NCI-H748 (cell line): Measurements from ENCODE around the gene DIP2C.
"Not testable (repeated sequence)": the region's sequence is repeated elsewhere in the genome, so short reads cannot be mapped to it uniquely, and the experiment has no call there.

Experiments
- DNase-seq: peaks from one replicate; lab custom pipeline; 2025; ENCODE audit not compliant: unreplicated experiment; lab: John Stamatoyannopoulos, UW

Gene DIP2C

DNA sequence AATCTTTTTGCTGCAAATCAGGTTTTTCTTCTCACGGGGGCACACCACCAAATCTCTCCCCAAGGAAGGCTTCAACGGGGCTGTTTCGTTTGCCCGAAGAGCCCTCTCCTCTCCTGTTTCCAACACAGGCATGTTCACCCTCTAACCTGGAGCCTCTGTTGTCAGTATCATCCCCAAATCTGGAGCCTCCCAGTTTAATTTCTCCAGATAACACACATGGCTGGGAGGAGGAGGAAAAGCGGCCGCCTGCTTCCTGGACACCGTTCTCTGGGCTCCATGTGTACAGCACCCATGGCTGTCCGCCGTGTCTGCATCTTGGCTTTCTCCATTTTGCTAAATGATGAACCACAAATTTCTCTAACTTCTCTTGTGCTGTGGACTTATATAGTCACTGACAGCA is 214.5 kb downstream of the DIP2C start:
- DNase-seq = no peak

DNA sequence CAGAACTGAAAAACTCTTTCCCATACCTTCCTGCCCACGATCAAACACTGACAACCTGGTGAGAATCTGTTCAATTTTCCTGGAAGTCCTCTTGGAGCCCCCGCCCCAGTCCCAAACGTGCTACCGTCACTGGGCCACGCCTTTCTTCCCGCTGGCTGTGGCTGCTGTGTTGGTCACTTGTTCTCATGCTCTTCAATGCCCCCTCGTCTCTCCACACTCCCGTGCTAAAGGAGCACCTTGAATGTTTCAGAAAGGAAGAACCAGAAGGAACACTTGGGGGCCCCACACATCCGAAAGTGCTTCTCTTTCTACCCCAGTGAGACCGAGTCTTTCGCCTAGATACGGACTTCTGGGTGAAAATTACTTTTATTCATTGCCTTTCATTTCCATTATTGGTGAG is 215.1 kb downstream of the DIP2C start:
- no peak for DNase-seq

DNA sequence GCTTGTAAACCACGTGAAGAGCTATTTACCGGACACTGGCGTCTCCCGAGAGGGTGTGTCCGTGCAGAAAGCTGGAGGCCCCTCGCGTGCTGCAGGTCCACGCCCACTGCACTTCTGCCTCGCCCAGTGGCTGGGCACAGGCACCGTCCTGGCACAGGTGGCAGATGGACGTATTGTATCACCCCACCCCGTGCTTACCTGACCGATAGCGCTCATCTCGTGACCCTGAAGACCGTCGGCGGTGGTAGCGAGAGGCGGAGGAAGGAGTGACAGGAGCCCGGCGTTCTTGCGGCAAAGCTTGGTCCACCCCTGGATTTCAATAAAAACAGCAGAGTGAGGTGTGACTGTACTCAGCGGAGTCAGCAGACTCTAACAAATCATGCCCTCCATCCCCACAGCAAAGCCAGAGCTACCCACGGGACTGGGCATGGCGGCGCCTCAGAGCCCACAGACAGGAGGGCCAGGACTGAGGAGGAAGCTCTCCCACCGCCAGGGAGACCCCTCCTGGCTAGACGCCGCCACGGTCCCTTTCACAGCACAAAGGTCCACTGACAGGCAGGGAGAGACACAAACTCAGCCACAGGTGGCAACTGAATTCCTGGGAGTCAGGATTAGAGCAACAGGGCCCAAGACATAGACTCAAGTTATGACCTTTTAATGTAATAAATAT is 217.1 kb downstream of the DIP2C start:
- no peak for DNase-seq

DNA sequence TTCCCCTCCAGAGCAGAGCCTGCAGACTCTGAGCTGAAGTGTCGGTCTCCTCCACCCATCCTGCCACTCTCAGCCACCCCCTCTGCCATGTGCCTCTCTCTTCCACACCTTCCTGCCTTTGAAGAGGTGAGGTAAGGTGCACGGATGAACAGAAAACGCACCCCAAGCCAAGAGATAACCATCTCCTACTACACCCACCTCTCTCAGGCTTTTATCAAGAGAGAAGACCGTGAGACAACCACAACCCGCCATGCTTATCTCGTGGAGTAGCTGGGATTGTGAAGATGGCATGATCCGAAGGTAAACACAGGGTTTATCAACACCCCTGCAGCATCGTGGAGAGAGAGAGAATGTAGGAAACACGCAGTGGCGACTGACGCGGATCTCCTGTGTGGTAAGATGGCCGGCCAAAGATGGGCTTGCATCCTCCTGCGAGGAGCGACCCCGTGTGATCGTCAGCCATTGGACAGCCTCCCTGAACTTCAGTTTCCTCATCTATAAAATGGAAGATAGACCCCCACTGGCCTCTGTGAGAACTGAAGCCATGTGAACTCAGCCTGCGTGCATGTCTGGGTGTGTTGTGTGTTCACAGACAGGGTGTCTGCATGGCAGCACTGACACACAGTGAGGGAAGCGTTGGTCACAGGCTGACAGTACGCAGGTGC is 219.0 kb downstream of the DIP2C start:
- no peak for DNase-seq

DNA sequence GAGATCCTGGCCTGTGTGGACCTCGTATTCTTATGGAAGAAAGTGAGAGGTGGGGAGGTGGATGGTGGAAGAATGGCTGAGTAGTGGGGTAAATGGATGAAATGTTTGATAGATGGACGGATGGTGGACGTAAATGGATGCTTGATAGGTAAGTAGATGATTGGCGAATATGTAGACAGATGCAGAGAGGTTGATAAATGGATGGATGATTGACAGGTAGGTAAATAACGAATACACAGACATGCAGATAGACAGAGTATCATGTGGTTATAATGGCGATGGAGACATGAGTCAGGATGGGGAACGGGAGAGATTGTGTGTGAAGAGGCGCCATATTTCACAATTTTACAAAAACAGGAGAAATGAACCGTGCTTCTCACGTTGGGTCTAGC is 219.5 kb downstream of the DIP2C start:
- no peak for DNase-seq

DNA sequence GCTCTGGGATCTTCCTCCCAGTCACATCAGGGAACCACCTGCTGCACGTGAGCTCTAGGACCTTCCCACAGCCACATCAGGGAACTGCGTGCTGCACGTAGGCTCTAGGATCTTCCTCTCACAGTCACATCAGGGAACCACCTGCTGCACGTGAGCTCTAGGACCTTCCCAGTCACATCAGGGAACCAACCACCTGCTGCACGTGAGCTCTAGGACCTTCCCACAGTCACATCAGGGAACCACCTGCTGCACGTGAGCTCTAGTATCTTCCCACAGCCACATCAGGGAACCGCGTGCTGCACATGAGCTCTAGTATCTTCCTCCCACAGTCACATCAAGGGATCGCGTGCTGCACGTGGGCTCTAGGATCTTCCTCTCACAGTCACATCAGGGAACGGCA is 229.7 kb downstream of the DIP2C start:
- DNase-seq = no peak

DNA sequence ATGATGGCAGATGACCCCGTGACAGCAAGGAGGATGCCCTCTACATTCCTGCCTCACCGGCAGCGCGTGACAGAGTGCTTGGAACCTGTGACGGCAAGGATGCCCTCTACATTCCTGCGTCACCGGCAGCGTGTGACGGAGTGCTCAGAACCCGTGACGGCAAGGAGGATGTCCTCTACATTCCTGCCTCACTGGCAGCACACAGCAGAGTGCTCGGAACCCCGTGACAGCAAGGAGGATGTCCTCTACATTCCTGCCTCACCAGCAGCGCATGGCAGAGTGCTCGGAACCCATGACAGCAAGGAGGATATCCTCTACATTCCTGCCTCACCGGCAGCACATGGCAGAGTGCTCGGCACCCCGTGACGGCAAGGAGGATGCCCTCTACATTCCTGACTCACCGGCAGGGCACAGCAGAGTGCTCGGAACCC is 231.0 kb downstream of the DIP2C start:
- DNase-seq = no peak

DNA sequence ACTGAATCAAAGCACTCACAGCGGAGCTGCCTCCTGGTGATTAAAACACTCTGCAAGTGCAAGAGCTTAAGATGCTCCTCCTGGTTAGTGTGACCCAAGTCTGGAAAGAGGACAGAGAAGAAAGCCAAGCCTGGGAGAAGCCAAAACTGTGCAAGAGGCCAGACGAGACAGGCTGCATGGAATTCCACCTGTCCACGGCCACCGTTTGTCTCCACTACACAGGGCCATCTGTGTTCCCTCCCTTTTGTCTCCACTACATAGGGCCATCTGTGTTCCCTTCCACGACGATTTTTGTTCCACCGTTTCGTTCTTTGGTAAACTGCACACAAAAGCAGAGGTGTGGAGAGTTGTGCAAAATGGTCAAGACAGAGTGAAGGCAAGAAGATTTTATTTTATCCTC is 233.0 kb downstream of the DIP2C start:
- DNase-seq = no peak

DNA sequence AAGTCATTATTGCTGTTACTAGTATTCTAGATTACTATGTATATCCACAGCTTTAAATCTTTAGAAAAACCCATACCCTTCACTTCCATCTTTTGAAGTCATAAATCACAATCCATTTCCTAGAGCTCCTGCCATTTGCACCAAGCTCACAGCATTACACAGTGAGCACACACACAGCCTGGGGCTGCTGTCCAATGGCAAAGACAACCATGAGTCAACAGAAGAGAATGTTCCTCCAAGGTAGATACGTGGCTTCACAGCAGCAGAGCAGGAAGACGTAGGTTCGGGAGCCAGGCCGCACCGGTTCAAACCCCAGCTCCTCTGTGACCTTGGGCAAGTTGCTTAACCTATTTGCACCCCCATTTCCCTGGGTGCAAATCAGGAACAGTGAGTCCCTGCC is 234.6 kb downstream of the DIP2C start:
- no peak for DNase-seq

DNA sequence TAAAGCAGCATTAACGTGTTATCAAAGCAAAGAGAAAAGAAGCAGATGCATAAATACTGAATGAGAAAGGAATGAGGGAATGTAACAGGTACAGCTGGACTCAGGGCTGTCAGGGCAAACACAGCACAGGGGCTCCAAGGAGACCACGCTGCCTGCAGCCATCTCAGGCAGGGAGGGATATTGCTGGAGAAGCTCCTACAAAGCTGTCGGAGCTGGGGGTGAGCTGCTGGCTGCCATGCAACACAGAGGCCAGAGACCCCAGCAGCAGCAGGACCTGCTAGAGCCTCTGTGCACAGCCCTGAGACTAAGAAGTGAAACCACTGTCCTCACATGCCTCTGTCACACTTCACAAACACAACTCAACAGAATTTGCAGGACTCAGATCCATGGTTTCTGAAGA is 235.8 kb downstream of the DIP2C start:
- no peak for DNase-seq

DNA sequence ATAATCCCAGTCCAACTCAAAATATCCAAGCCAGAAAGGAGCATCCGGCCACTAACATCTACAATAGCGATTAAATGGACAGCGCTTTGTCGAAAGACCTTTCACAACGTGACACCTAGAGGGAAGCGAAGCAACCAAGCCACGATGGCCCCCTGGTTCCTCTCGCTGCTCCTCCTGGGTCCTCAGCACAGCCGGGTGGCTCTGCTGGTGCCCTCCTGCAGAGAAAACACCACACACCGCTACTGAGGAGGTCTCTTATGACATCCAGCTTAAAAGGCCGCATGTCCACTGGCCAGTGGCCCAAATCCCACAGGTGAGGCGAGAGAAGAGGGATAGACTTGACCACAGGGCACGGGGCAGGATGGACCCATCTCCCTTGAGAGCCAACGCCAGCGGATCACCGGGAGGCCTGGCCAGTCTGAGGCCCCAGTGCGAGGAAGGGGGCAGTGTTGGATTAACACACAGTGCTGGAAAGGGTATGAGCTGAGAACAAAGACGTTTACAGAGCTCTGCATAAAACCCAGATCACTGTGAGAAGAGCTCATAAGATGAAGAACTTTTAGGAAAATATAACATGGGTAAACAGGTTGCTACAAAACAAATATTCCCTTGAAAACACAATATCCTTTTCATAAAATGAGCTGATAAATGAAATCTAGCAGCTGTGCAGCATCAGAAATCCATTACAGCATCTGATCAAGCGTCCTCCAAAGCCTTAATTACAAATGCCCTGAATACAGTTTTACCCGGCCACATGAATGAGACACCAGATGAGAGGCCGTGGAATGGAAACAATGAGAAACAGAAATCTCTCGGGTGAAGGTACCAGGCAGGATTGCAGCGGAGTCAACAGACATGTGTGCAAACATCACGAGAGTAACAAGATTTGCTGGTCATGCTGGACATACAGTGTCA is 236.7 kb downstream of the DIP2C start:
- no peak for DNase-seq

DNA sequence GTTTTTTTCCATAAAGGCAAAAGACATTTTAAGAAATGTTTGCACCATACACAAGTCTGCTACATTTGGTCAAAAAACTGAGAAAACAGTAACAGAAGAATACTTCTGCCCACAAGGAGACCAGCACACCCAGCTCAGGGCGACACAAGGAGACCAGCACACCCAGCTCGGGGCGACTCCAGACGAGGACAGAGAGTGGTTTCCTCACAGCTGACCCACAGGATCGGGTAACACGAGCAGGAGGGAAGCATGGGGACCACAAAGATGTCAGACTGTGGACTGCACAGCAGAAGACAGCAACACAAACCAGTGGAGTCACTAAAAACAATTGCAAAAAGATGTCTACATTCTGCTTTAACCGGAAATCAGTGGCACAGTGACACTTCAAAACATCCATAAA is 237.6 kb downstream of the DIP2C start:
- DNase-seq = no peak

DNA sequence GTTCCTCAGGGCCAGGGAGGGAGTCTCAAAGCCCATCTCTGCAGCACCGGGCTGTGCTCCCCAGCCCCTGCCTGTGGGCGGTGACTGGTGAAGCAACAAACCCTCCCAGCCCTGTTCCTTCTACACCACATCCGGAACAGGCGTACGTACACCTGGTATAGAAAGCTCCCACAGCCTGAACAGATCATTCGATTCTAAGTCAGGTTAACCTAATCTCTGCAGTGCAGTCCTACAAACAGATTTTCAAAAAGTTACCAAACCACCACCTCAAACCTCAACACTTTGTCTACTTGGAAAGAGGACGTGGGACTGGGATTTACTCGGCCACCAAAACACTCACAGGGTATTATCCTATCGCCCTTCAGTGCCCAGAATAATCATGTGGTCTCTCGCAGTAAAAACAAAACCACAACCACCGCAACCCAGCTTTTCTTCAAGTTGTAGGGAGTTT is 238.4 kb downstream of the DIP2C start:
- DNase-seq = no peak

DNA sequence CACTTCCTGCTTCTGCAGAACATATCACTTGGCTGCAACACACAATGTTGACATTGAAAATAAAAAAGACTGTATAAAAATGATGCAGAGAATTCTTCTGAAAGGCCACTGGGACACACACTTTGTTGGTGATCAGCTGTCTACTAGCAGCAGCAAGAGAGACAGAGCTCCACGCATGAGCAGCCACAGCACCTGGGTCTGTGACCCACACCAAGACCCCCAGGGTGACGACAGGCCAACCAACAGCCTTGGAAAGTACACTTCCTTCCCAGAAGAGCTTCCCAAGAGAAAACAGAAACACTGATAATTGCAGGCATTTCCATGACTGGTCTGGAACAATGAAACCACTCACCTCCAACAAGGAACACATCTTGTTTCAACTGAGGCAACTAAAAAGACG is 239.0 kb downstream of the DIP2C start:
- no peak for DNase-seq

DNA sequence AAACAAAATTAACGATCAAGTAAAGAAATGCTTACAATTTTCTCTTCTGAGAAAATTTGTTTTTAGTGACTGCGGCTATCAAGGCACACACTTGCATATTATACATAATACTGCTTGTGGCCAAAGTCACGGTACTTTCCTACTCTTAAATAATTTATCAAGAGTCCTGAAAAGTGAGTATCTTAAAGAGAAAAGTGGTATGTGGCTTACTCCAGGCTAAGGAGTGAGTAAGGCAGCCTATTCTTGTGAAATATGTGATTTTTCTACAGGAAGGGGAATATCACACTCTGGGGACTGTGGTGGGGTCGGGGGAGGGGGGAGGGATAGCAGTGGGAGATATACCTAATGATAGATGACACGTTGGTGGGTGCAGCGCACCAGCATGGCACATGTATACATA is 240.1 kb downstream of the DIP2C start:
- not testable (repeated sequence) for DNase-seq

DNA sequence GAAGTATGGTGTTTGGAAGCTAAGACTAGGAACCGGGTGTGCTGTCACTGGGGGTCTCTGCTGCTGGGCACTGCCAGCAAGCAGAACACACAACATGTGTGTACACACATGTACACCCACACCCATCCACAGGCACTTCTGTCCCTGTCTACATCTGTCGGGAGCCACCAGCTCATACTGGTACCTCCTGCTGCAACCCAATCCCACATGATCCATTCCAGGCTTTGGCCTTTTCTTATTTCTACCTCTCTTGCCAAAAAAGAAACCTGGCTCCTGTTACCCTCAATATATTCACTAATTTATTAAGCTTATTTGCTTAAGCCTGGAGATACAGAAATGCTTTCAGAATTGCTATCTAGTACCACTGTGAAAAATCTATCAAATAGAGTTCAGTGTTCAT is 246.0 kb downstream of the DIP2C start:
- no peak for DNase-seq

DNA sequence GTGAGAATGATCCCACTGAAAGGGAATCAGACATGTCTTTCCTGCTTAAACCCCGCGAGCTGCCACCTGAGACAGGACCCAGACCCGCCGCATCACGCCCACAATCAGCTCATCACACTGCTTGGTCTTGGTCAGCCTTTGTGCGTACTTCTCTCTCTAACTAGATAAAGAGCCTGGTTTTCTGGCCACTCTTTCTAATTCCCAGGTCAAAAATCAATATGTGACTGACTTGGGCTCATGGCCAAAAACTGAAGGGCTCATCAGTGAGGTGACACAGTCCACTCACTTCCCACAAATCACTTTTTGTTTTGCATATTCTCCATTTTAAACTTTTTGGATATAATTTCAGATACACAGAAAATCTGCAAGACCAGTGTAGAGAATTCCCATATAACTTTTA is 247.3 kb downstream of the DIP2C start:
- DNase-seq = no peak

DNA sequence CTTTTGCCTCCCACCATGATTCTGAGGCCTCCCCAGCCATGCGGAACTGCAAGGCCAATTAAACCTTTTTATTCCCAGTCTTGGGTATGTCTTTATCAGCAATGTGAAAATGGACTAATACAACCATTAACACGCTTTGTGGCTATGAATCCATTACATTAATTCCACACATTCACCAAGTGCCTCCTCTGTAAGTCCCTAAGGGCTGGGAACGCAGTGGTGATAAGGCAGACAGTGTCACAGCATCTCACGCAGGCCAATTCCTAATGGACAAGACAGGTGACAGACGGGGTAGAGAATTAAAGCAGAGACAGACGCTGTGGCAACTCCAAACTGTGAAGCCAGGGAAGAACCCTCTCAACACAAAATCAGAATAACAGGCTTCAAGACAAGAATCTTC is 247.8 kb downstream of the DIP2C start:
- DNase-seq = no peak

DNA sequence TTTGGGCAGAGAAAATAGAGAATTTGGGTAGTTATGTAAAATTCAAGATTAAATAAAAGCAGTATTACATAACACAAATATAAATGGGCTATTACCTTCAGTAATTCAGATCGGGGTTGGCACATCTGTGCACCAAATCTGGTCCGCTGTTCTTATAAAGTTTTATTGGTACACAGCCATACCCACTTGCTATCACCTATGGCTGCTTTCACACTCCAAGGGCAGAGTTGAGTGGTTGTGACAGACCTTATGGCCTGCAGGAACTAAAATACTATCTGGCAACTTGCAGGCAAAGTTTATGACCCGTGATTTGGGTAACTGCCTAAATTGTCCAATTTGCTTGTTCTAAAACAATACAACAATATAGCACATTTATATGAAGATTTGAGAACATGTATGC is 249.3 kb downstream of the DIP2C start:
- DNase-seq = no peak

DNA sequence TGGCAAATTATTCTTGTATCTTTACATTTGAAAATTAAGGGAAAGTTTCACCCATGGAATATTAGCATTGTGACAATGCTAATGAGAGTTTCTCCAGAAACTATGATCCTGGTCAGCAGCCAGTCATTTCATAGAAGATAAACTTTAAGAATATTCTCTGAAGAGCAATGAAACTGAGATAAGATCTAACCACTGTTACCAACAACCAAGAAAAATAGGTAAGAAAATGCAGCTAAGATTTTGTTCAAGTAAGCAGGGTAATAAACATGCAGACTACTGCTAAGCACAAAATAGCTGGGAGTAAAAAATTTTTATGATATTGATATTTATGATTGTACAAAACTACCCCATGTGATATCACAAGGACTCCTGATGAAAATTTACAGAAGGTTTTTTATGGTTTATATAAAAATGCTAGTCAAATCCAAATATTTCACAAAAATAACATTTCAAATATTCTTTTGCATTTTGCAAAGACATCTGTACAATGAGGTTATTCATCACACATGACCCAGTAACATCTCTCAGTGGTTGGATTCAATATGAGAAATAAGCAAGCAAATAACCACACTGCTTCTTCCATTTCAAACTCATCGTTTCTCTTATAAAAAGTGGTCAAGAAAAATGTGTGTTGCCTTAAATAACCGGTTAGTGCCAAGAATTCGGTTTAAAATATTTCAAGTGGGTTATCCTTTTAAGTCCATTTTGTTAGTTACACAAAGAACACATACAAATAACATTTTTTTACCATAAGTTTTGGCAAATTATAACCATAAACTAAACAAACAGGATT is 251.6 kb downstream of the DIP2C start:
- DNase-seq = no peak
